GM19395 (cell line): ENCODE results near the gene RCN1.
"Not testable (repeated sequence)": the region's sequence is repeated elsewhere in the genome, so short reads cannot be mapped to it uniquely, and the experiment has no call there.

ENCODE experiments used
- ATAC-seq: cut with Tn5 transposase; IDR thresholded peaks from one replicate; pipeline ENCODE4 v1.9.1; 2021; ENCODE audit warnings: mild to moderate bottlenecking, moderate library complexity; ENCODE audit not compliant: unreplicated experiment

Gene RCN1

GRCh38 chr11:32109592-32109991 is 18.7 kb downstream of the RCN1 start:
- ATAC-seq, result no peak

GRCh38 chr11:32110795-32111194 is 19.9 kb downstream of the RCN1 start:
- ATAC-seq, result no peak

- no peak for ATAC-seq
Measured at GRCh38 chr11:32113200-32113919, 22.5 kb downstream of the RCN1 start.

GRCh38 chr11:32113920-32114203 is 23.0 kb downstream of the RCN1 start:
- no peak for ATAC-seq

- ATAC-seq, result no peak
Measured at GRCh38 chr11:32115446-32115845, 24.6 kb downstream of the RCN1 start.

GRCh38 chr11:32116668-32117067 is 25.8 kb downstream of the RCN1 start:
- no peak for ATAC-seq

GRCh38 chr11:32118025-32118974 is 27.4 kb downstream of the RCN1 start:
- ATAC-seq, result no peak

- ATAC-seq, result not testable (repeated sequence)
Measured at GRCh38 chr11:32119139-32119538, 28.3 kb downstream of the RCN1 start.

- ATAC-seq, result no peak
Measured at GRCh38 chr11:32121012-32121411, 30.1 kb downstream of the RCN1 start.

- ATAC-seq, result no peak
Measured at GRCh38 chr11:32122200-32122599, 31.3 kb downstream of the RCN1 start.

- no peak for ATAC-seq
Measured at GRCh38 chr11:32131321-32131720, 40.4 kb downstream of the RCN1 start.

GRCh38 chr11:32136657-32137056 is 45.8 kb downstream of the RCN1 start:
- ATAC-seq, result no peak

GRCh38 chr11:32137263-32137662 is 46.4 kb downstream of the RCN1 start:
- ATAC-seq, result no peak

GRCh38 chr11:32137869-32138268 is 47.0 kb downstream of the RCN1 start:
- no peak for ATAC-seq

- no peak for ATAC-seq
Measured at GRCh38 chr11:32138902-32139301, 48.0 kb downstream of the RCN1 start.

- no peak for ATAC-seq
Measured at GRCh38 chr11:32139896-32140520, 49.1 kb downstream of the RCN1 start.

- no peak for ATAC-seq
Measured at GRCh38 chr11:32141745-32142546, 51.1 kb downstream of the RCN1 start.

GRCh38 chr11:32143378-32143777 is 52.5 kb downstream of the RCN1 start:
- no peak for ATAC-seq

- ATAC-seq, result no peak
Measured at GRCh38 chr11:32145282-32145681, 54.4 kb downstream of the RCN1 start.

- no peak for ATAC-seq
Measured at GRCh38 chr11:32148895-32149294, 58.0 kb downstream of the RCN1 start.

GRCh38 chr11:32149748-32150147 is 58.9 kb downstream of the RCN1 start:
- no peak for ATAC-seq
